HL-60 (cell line): ENCODE data around the gene SPATA21.

Source experiments
- DNase-seq, 2 experiments: peaks; one replicate each; pipeline ENCODE4 v3.0.0-alpha.2; 2010 to 2020; ENCODE audit warnings: low read depth in 1 of 2, low spot score in 1 of 2
- H3K27ac ChIP-seq: fragments of 250-450 bp; sonication (Bioruptor Pico); replicated peaks from 2 replicates; pipeline ENCODE4 v1.5.1; 2020; ENCODE audit warnings: mild to moderate bottlenecking, moderate library complexity
- H3K27me3 ChIP-seq: fragments of 250-450 bp; sonication (Bioruptor Pico); 2 replicates; pipeline ENCODE4 v1.5.1; 2021; ENCODE audit warnings: mild to moderate bottlenecking, moderate library complexity; ENCODE audit not compliant: insufficient read depth, poor library complexity, severe bottlenecking
- H3K4me3 ChIP-seq: replicated peaks from 2 replicates; pipeline ENCODE4 v1.5.1; 2011; ENCODE audit warnings: mild to moderate bottlenecking, control low read depth, low read length; ENCODE audit not compliant: insufficient read depth
- CTCF ChIP-seq: IDR thresholded peaks from one replicate; pipeline ENCODE4 v1.5.1; 2011; ENCODE audit warnings: low read length, control low read depth, inconsistent platforms; ENCODE audit not compliant: insufficient read depth
- GABPA ChIP-seq: IDR thresholded peaks from 2 replicates; pipeline ENCODE4 v1.6.1; 2012; ENCODE audit warnings: low read depth
- POLR2AphosphoS5 ChIP-seq: IDR thresholded peaks from 2 replicates; pipeline ENCODE4 v1.6.1; 2012; ENCODE audit warnings: low read depth
- REST ChIP-seq: IDR thresholded peaks from 2 replicates; pipeline ENCODE4 v1.6.1; 2012; ENCODE audit warnings: low read depth; ENCODE audit not compliant: insufficient replicate concordance
- SPI1 ChIP-seq: IDR thresholded peaks from 2 replicates; pipeline ENCODE4 v1.6.1; 2012; ENCODE audit warnings: low read depth, mild to moderate bottlenecking, borderline replicate concordance

Gene SPATA21

DNA sequence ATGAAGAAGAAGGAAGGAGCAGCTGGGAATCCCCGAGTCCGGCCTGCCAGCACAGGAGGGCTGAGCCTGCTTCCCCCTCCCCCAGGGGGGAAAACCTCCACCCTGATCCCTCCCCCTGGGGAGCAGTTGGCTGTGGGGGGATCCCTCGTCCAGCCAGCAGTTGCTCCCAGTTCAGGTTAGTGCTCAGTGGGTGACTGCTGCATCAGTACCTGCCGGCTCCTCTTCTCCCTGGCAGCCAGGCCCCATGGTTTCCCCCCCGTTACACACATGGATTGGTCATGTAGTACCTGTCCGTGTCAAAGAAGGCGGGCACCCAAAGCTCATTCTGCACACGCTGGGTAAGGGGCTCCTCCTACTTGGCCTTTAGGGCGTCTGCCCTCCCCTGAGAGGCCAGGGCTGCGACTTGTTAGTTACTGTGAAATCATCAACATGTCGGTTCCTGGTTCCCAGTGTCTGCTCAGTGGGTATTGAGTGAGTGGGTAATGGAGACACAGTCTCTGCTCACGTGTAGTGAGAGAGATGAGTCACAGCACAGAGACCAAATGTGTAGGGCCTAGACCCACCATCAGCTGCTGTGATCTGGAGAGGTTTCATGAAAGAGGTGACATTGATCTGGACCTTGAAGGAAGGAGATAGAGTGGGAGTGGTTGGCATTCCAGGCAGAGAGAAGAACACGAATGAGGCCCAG is 14.8 kb upstream of the SPATA21 start:
- no peak for DNase-seq
- Histone ChIP-seq H3K4me3 (no peak overlapping the region), H3K27me3 (no peaks in the 10 kb centered on the region), H3K27ac (no peak overlapping the region)
- TF ChIP-seq REST (no peak), GABPA (no peak), CTCF (no peak), SPI1 (no peak), POLR2AphosphoS5 (no peak)

- H3K27me3 ChIP-seq, result no peaks in the 10 kb centered on the region
- no peak overlapping the region for H3K27ac ChIP-seq
- TF ChIP-seq SPI1 (no peak), GABPA (no peak), REST (no peak), POLR2AphosphoS5 (no peak), CTCF (no peak)
- no peak overlapping the region for H3K4me3 ChIP-seq
- DNase-seq, result no peak
These were observed 13.7 kb upstream of the SPATA21 start for GRCh38 chr1:16450863-16451481.

GRCh38 chr1:16449666-16450065 is 12.4 kb upstream of the SPATA21 start:
- no peak for DNase-seq
- no peak overlapping the region for H3K27ac ChIP-seq
- TF ChIP-seq POLR2AphosphoS5 (no peak), REST (no peak)
- H3K27me3 ChIP-seq, result no peaks in the 10 kb centered on the region
- no peak overlapping the region for H3K4me3 ChIP-seq
